ENCODE data around the gene WDR13.
A peak's percentile ranks its signal among the peaks of the same experiment; 100 is the strongest.
"Not testable (repeated sequence)": the region's sequence is repeated elsewhere in the genome, so short reads cannot be mapped to it uniquely, and the experiment has no call there.

Gene WDR13

DNA sequence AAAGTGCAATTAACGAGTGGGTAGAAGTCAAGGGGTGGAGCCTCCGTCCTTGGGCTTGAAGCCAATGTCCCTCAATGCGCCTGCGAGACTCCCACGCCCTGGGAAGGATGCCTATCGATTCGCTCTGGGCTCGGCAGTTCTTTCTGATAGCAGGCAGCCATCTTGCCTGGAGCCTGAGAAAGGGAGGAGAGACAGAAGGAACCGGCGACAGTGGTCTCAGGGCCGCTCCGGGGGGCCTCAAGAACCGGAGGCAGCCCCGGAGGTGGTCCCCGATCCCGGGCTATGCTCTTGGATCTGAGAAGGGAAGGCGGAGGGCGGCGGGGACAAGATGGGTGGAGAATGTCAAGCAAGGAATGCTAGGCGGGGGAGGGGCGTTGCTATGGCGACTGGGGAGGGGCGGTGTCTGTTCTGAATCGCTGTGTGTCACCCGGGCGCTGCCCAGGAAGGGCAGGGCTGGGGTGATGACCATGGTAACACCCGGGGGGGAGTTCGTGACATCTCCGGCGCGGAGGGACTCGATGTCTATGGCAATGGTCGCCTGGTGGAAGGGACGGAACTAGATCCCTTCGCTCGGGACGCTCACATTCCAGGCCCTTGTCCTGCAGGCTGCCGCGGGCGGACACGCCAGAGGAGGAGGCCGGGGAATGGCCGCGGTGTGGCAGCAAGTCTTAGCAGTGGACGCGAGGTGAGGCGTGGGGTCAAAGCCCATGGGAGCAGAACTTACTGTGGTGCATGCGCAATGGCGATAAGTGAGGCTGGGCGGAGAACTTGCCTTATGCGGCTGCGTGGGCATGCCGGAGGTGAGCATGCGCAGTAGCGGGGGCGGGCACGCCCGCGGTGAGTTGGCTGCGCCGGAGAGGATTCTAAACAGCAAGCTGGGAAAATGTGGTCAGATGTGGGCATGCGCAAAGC is at the start of gene WDR13:
Gene WDR13, plus strand, starts transcription at position 140 of the 912 bp plus-strand sequence. Its CDS starts 505 bp downstream, at position 645.
- peak; percentile 75 to 86 (median 82) for DNase-seq (ENCODE audit: low read depth in 3 of 3)

DNA sequence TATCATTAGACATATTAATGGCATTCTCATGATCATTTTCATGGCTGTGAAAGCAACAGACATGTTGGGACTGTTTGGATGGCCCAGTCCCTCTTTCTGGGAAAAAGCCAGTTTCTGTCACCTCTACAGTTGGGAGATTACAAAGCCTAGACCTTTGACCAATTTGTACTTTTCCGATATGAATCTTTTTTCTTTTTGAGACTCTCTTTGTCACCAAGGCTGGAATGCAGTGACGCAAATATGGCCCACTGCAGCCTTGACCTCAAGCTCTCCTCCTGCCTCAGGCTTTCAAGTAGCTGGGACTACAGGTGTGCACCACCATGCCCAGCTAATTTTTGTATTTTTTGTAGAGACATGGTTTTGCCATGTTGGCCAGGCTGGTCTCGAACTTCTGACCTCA is 48.4 kb upstream of the WDR13 start:
- no peak for DNase-seq (ENCODE audit: low read depth in 3 of 3)

DNA sequence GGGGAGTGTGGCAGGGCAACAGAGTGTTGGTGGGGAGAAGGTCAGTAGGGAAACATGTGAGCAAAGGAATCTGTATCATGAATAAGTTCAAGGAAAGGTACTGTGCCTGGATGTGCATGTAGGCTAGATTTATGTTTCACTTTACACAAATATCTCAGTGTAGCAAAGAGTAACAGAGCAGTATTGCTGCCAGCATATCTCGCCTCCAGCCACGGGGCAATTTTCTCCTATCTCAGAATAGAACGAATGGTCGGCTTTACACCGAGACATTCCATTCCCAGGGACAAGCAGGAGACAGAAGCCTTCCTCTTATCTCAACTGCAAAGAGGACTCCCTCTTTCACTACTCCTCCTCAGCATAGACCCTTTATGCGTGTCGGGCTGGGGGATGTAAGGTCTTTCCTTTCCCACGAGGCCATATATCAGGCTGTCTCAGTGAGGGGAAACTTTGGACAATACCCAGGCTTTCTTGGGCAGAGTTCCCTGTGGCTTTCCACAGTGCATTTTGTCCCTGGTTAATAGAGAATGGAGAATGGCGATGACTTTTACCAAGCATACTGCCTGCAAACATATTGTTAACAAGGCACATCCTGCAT is 41.5 kb upstream of the WDR13 start:
- not testable (repeated sequence) for DNase-seq (ENCODE audit: low read depth in 3 of 3)

DNA sequence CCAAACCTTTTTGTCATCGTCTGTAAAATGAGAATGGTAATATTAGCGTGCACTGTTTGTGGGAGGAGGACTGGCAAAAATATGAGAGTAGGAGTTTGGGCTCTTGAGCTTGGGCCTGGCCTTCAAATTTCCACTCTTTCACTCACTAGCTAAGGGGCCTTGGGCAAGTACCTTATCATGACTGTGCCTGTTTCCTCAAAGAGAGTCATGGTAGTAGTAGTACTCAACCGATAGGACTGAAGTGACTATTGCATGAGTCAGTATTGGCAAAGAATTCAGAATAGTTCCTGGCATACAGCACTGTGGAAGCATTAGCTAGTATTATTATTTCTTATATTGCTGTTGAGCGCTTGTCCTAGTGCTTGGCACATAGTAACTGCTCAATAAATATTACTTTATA is 39.0 kb upstream of the WDR13 start:
- DNase-seq (ENCODE audit: low read depth in 3 of 3) = no peak

DNA sequence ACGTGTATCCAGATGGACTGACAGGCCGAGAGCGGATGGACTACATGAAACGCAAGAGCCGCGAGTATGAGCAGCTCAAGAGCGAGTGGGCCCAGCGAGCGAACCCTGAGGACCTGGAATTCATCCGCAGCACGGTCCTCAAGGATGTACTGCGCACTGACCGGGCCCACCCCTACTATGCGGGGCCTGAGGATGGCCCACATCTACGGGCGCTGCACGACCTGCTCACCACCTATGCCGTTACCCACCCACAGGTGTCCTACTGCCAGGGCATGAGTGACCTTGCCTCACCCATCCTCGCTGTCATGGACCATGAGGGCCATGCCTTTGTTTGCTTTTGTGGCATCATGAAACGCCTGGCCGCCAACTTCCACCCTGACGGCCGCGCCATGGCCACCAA is 37.7 kb upstream of the WDR13 start:
- no peak for DNase-seq (ENCODE audit: low read depth in 3 of 3)

DNA sequence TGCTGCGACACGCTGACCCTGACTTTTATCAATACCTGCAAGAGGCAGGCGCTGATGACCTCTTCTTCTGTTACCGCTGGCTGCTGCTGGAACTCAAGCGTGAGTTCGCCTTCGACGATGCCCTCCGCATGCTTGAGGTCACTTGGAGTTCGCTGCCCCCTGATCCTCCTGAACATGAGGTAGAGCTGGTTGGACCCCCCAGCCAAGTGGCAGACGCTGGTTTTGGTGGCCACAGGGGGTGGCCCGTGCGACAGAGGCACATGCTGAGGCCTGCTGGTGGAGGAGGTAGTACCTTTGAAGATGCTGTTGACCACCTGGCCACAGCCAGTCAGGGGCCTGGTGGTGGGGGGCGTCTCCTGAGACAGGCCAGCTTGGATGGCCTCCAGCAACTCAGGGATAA is 37.2 kb upstream of the WDR13 start:
- no peak for DNase-seq (ENCODE audit: low read depth in 3 of 3)

DNA sequence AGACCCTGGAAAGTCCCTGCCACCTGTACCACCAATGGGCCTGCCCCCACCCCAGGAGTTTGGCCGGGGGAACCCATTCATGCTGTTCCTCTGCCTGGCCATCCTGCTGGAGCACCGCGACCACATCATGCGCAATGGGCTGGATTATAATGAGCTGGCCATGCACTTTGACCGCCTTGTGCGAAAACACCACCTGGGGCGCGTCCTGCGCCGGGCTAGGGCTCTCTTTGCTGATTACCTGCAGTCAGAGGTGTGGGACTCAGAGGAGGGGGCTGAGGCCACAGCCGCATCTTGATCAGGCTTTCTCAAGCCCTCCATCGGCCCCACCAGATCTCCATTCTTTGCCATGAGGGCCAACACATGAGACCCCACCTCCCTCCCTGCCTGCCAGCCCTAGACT is 36.6 kb upstream of the WDR13 start:
- no peak for DNase-seq (ENCODE audit: low read depth in 3 of 3)

DNA sequence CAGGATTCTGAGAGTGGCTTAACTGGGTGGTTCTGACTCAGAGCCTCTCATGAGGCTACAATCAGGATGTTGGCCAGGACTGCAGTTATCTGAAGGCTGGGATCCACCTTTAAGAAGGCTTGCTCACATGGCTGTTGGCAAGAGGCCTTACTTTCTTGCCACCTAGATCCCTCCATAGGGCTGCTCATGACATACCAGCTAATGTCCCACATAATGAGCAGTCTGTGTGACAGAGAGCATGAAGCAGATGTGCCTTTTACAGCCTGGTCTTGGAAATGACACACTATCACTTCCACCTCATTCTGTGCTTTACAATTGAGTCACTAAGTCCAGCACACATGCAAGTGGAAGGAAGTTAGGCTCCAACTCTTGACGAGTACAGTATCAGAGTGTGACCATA is 27.3 kb upstream of the WDR13 start:
- DNase-seq (ENCODE audit: low read depth in 3 of 3) = no peak

DNA sequence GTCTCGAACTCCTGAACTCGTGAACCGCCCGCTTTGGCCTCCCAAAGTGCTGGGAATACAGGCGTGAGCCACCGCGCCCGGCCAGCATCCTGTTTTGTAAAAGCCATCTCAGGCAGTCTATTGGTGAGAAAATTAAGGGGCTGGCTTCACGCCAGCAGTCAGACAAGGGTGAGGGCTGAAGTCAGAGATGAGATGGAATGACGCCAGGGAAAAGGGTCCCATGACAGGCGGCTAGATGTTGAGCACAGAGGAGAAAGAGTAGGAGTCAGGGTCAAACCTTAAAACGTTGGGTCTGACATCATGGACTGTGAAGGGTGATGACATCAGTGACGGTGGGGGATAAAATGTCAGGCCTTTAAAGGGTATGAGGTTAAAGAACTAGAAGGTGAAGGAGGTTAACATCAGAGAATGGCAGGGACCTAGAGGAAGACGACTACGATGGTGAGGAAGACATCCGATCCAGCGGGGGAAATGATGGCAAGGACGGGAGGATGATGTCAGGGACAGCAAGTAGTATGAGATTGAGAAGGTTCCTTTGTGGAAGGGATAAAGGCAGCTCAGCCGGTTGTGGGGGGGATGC is 23.5 kb upstream of the WDR13 start:
- peak in 1 of 3 experiments; percentile 2 for DNase-seq (ENCODE audit: low read depth in 3 of 3)

DNA sequence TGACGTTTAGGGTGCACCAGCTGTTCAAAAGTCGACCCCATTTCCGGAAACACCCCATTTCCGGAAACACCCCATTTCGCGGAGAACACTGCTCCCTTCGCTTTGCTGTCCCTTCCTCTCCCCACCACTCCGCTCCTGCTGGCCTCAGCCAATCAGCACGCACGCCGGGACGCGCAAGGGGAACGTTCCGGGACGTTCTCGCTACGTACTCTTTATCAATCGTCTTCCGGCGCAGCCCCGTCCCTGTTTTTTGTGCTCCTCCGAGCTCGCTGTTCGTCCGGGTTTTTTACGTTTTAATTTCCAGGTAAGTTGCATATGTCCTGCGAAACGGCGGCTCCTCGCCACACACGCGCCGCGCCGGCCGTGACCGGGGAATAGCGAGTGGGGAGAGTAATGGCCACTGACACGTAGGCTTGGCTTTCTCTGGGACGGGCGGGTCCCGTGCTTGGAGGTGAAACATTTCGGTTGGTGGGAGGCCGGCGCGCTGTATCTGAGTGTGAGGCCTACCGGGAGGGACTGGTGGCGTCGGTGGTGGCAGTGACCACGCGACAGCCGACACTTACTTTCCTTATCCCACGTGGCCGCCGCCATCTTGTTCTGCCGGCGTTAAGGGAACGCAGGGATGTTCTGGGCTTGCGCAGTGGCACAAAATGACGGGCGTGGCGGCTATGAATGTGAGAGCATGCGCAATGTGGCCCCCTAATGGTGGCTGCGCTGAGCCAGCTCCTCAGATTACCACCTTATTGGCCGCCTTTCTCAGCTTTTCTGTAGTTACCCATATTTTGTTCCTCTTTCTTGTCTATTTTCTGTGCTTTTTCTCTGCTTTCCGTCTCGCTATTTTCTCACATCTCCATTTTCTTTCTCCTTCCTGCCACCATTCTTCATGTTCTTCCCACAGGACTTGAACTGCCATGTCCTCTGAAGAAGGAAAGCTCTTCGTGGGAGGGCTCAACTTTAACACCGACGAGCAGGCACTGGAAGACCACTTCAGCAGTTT is 22.7 kb upstream of the WDR13 start, which contains the start of gene RBM3:
Gene RBM3, plus strand, starts transcription at position 215 of the 997 bp plus-strand sequence. Its CDS starts 697 bp downstream, at position 912.
- DNase-seq (ENCODE audit: low read depth in 3 of 3) = peak; percentile 73 to 85 (median 82)

DNA sequence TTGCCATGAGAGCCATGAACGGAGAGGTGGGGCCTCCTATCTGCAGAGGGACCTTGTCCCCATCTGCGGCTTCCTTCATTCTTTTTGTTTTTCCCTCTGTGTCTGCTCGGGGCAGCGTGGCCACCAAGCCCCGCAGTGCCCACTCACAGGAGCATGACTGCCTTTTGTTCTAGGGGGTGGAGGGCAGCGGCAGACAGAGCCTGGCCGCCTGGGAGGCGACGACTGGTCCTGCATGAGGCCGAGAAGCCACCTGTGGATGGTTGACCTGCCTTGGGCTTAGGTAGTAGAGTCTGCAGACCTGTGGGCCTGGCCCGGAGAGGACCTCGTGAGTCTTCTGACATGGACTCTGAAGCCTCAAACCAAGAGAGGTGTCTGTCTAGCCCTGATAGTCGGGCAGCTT is 21.6 kb upstream of the WDR13 start:
- no peak for DNase-seq (ENCODE audit: low read depth in 3 of 3)

DNA sequence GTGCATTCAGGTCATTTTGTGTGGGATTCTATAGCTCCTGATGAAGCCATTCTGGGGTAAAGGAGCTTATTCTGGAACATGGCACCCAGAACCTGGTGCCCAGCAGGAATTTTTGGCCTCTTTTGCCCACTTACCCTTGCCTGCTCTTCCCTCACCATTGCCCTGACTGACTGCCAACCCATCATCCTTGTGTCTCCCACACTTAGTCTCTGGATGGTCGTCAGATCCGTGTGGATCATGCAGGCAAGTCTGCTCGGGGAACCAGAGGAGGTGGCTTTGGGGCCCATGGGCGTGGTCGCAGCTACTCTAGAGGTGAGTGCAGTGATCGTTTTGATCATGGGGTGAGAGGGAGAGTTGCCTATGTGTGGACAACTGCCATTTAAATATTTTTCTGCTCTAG is 21.2 kb upstream of the WDR13 start:
- DNase-seq (ENCODE audit: low read depth in 3 of 3) = no peak

DNA sequence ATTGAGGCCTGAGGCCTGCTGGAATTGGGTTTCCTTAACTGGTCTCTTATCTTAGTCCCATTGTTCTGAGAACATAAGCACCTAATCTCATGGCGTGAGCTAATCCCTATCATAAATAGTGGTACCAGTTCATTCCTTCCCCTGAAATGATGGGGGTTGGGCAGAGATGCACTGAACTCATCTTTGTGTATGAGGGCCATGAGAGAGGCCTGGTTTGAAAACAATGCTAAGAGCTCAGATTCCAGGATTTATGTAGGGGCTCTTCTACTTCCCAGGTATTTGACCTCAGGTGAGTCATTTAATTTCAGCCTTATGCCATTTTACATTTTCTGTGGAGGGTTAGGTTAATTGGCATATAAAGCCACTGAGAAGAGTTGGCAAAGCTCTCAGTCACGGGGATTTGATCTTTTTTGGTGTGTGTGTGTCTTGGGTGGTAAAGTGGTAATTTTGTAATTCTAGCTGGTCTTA is 18.6 kb upstream of the WDR13 start:
- DNase-seq (ENCODE audit: low read depth in 3 of 3) = no peak

DNA sequence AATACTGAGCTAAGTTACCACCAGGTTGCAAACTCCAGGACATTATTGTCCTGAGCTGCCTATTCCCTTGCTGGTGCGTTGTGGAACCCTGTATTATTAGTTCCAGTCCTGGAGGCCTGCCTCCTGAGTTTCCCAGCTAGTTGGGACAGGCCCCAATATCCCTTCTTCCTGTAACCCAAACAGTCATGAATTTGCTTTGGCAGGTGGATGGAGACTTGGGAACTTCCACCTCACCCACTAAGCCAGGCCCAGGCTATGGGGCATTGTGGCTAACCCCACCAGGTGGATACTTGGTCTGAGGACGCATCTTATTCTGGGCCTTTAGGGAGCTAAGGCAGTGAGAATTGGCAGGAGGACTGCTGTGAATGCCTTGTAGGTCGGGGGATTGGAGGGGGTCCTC is 18.0 kb upstream of the WDR13 start:
- no peak for DNase-seq (ENCODE audit: low read depth in 3 of 3)

DNA sequence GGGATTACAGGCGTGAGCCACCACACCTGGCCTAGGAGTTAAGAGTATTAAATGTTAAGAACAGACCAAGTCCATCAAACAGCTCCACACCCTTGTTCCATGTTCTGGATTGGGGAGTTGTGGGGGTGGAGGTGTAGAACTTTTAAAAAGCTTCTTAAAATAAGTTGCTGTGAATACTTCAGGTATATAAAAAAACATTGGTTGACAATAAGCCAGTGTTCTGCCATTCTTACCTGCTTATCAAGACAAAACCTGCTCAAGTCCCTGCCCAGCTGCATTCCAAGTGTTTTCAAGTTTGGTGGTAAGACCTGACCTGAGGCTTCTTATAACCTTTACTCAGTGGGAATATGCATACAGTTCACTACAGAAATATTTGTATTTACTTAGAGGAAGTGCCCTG is 16.6 kb upstream of the WDR13 start:
- no peak for DNase-seq (ENCODE audit: low read depth in 3 of 3)

DNA sequence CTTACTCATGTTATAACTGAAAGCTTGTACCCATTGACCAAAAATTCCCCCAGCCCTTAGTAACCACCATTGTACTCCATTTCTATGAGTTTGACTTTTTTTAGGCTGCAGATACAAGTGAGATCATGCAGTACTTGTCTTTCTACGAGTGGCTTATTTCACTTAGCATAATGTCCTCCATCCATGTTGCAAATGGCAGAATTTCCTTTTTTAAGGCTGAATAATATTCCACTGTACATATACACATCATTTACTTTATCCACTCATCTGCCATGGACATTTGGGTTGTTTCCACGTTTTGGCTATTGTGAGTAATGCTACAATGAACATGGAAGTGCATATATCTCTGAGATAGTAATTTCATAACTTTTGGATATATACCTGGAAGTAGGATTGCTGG is 12.6 kb upstream of the WDR13 start:
- DNase-seq (ENCODE audit: low read depth in 3 of 3) = no peak

DNA sequence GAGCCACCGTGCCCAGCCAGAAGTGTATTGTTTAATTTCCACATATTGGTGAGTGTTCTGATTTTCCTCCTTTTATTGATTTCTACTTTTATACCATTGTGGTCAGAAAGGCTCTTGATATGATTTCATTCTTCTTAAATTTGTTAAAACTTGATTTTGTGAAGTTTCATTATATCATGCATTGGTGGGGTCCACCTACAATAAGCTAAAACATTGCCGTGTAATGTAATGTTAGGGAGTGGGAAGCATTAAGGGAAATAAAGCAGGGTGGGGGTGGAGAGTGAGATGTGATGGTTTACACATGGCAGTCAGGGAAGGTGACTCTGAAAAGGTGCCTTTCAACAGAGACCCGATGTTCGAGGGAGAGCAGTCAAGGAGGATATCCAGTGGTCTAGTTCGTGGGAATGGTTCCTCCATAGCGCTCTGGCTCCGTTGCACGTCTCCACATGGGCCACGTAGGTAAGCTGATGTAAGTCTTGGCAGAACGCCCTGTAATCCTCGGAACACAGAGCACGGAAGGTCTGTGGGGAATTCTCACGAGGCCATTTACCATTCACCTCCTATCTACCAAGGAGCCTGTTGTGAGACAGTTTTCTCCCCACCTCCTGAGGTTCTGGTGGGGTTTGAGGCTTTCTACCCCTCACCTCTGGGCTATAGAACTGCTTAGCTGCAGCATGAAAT is 7.7 kb upstream of the WDR13 start:
- no peak for DNase-seq (ENCODE audit: low read depth in 3 of 3)

DNA sequence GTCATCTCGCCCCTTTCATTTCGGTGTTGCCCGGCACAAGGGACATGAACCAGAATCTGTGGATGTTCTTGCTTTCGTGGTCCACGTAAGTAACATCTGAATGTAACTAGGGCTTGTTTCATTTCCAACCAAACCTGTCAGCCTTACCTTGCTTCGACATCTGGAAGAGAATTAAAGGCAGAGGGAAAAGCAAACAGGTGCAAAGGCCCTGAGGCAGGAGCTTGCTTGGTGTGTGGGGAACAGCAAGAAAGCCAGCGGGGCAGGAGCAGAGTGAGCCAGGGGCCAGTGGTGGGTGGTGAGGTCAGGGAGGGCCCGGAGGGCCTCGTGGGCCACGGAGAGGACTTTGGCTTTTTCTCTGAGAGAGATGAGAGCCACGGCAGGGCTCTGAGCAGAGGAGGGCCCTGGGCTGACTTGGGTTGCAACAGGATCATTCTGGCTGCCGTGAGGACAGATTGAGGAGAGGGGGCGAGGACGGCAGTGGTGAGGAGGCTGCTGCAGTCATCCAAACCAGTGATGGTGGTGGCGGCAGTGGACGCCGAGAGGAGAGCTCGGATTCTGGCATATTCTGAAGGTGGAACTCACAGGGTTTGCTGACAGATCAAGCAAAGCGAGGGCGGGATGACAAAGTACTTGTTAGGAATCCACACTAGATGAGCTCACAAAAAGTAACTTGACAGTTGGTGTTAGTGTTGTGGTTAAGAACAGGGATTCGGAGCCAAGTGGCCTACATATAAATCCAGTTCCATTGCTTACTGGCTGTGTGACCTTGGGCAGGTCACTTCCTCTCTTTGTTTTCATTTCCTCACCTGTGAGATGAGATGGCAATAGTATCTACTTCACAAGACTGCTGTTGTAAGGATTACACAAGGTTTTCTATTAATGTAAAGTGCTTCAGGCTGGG is 6.8 kb upstream of the WDR13 start:
- DNase-seq (ENCODE audit: low read depth in 3 of 3) = no peak

DNA sequence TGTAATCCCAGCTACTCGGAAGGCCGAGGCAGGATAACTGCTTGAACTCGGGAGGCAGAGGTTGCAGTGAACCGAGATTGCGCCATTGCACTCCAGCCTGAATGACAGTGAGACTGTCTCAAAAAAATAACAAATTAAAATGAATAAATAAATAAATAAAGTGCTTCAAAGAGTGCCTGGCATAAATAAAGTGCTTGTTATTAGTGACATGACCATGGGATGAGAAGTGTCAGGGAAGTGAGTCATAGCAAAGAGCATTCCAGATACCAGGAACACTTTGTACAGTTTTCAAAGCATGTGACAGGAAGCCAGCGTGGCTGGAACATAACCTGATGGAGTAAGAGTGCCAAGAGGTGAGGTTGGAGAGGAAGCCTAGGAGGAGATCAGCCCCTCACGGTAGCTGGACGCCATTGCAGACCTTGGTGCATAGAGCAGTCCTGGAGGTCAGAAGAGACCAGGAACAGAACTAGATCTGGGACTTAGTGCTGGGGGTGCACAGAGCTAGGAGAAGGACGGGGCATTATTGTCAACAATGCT is 6.0 kb upstream of the WDR13 start:
- no peak for DNase-seq (ENCODE audit: low read depth in 3 of 3)

DNA sequence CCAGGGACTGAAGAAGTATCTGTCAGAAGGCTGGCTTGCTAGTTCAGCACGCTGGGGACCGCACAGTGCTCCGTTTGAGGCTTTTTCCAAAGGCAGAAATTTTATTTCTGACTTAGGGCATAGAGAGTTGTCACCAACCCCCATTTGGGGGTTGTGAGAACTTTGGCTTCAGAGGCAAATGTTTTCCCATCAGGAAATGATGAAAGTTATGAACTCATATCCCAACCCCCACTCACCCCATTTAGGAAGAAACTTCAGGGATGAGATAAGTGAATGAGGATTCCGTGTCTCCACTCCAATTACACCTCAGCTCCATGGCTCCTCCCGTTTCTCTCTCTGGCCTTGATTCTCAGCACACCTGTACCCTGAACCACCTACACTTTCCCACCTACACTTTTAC is 4.3 kb upstream of the WDR13 start:
- DNase-seq (ENCODE audit: low read depth in 3 of 3) = no peak
